ENCODE measurements around the gene SCARF2.

SCARF2 gene

DNA sequence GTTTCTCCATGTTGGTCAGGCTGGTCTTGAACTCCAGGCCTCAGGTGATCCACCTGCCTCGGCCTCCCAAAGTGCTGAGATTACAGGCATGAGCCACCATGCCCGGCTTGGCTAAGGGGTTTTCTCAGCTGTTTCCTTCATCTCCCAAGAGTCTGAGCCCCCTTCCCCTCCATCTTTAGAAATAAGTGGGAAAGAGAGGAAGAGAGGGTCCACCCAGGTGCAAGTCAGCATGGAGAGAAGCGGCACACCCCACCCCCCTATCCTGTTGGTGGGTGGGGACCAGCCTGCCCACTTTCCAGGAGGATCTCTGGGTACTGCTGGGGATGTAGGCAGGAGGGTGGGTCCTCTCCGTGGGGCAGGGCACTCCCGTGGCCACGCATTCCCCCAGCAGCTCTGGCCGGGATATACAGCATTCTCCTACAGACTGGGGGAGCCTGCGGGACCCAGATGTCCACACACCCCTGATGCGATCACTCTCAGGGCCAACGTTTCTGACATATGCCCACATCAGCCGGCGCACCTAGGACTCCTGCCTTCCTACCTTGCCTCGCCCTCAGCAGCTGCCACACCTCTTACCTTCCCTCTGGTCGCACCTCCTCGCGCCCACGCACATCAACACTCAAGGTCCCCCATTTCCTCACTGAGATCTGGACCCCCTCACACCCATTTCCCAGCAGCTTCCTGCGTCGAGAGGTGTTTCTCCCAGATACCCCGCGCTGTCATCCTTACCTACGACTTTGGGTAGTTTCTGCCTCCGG lies 8.9 kb downstream of the SCARF2 start:
- TF ChIP-seq, protein P1, sequence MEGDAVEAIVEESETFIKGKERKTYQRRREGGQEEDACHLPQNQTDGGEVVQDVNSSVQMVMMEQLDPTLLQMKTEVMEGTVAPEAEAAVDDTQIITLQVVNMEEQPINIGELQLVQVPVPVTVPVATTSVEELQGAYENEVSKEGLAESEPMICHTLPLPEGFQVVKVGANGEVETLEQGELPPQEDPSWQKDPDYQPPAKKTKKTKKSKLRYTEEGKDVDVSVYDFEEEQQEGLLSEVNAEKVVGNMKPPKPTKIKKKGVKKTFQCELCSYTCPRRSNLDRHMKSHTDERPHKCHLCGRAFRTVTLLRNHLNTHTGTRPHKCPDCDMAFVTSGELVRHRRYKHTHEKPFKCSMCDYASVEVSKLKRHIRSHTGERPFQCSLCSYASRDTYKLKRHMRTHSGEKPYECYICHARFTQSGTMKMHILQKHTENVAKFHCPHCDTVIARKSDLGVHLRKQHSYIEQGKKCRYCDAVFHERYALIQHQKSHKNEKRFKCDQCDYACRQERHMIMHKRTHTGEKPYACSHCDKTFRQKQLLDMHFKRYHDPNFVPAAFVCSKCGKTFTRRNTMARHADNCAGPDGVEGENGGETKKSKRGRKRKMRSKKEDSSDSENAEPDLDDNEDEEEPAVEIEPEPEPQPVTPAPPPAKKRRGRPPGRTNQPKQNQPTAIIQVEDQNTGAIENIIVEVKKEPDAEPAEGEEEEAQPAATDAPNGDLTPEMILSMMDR (IDR thresholded peaks at IDR 0.05; ENCODE audit: low read depth, low read length) = no peak
- no peak for DNase-seq (ENCODE audit: extremely low read depth, low read depth)

DNA sequence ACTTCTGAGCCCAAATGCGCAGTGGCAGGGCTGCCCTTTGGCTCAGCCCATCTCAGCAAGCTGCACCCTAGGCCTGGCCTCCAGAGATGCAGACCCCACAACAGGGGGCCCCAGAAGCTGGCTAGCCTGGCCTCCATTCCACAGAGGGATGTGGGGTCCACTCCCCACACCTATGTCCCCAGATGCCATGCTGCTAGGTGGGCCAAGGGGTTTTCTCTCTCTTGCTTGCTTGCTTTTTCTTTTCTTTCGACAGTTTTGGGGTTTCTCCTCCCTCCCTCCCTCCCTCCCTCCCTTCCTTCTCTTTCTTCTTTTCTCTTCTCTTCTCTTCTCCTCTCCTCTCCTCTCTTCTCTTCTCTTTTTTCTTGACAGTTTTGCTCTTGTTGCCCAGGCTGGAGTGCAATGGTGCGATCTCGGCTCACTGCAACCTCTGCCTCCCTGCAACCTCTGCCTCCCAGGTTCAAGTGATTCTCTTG lies 9.6 kb downstream of the SCARF2 start:
- TF ChIP-seq, protein P1 (IDR thresholded peaks at IDR 0.05; ENCODE audit: low read depth, low read length) = no peak
- no peak for DNase-seq (ENCODE audit: extremely low read depth, low read depth)

DNA sequence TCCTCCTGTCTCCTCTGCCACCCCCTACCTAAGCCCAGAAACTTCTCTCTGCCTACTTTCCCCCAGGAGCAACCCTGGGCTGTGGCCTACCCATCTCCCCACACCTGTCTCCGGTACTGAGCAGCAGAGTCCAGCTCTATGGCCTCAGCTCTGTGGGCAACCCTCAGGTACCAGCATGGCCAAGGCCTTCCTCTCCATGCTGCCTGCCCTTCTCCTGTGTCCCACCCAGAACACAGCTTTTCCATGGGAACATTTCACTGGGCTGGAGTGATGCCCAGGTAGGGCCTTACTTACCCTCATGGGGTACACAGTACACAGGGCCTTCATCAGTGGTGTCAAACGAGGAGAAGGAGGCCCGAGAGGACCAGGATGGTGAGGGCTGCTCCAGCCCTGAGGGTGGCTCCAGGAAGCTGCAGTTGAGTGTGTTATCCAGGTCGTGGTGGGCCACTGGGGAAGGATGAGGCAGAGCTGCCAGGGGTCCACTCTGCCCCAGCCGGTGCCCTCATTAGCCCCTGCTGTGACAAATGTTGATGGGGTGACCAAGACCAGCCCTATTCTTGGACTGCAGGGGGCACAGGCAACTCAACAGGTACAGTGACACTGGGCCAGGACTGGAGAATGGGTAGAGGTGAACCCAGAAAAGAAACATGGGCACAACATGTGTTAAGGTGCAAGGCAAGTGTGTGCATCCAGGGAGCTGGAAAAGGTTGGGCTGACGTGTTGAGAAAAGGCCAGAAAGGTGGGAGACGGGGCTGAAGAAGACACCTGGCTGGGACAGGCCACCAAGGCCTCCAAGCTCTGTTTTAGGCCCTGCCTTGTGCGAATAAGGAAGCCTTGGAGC lies 10.3 kb downstream of the SCARF2 start:
- no peak for DNase-seq (ENCODE audit: extremely low read depth, low read depth)
- TF ChIP-seq, protein P1 (IDR thresholded peaks at IDR 0.05; ENCODE audit: low read depth, low read length) = no peak

DNA sequence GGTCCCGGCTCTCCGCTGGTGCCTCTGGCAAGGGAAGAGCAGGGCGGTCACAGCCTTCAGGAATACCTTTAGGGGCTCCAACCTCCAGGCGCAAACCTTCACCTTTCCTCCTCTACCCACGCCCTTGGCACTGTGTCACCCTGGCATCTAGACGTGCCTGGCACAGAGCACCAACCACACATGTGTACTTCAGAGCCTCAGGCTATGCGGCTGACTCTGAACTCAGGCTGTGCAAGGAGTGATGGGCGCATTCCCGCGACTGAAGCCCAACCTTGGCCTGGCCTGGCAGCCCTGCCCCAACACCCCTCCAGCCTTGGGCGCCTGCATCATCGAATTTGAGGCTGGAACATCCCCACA lies 11.4 kb downstream of the SCARF2 start:
- TF ChIP-seq, protein P1 (IDR thresholded peaks at IDR 0.05; ENCODE audit: low read depth, low read length) = no peak

DNA sequence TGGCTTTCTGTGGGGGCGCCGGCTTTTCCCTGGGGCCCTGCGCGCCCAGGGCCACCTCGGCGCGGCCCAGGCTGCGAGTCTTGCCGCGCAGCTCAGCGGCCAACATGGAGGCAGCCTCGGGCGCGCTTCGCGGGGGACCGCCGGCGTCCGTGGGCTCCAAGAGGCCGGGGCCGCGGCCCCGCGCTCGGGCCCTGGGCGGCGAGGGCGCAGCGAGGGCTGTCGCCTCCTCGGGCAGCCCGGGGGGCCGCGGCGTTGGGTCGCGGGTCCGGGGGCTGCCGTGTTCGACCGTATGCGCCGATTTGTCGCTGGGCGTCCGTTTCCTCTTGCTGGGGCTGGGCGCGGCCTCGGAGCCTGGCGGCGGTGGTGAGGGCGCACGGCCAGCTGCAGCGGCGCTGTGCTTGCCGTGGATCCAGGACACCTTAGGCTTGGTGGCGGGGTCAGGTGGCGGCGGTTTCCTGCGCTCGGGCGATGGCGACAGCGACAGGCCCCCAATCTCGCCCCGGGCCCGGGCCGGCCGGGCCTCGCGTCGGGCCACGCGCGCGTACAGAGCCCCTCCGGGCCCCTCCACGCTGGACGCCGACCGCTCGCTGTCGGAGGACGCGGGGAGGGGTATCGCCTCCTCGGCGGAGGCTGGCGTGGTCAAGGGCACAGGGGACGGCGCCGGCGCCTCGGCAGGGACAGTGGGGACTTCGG lies 11.9 kb downstream of the SCARF2 start:
- TF ChIP-seq, protein P1 (IDR thresholded peaks at IDR 0.05; ENCODE audit: low read depth, low read length) = no peak
- no peak for DNase-seq (ENCODE audit: extremely low read depth, low read depth)

More for the DNA sequence above, 11.4 kb downstream of the SCARF2 start:
- no peak for DNase-seq (ENCODE audit: extremely low read depth, low read depth)

DNA sequence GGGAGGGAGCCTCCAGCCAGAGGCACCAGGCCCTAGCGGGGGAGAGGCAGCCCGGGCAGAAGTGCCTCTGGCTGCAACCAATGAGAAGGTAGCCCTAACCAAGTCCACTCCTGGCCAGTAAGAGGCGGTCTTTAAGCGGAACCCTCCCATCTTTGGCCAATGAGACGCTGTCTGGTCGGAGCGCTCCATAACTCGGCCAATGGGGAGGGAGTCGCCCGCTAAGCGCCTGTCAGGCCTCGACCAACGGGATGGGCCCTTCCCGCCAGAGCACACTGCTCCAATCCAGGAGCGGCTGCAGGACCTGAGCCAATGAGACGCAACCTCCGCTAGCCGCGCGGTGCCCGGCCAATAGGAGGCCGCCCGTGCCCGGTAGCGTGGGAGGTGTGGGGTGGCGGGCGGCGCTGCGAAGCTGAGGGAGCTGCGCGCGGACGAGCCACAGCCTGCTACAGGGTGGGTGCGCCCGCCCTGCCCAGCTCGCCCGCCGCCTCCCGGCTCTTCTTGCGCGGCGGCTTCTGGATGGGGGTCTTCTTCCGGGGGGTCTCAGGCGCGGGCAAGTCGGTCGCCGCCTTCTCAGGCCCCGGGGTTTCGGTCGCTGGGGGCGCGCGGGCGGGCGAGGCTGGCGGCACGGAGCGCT lies 12.6 kb downstream of the SCARF2 start:
- no peak for DNase-seq (ENCODE audit: extremely low read depth, low read depth)
- TF ChIP-seq, protein P1 (IDR thresholded peaks at IDR 0.05; ENCODE audit: low read depth, low read length) = no peak

Data from AG09319 (cell line).